KOPT-K1 (cell line): Measurements from ENCODE around the gene CHMP1A.
"Not testable (repeated sequence)": the region's sequence is repeated elsewhere in the genome, so short reads cannot be mapped to it uniquely, and the experiment has no call there.

Source experiments
- H3K27ac ChIP-seq: fragments of 200-600 bp; sonication (generic); 2 replicates; pipeline ENCODE4 v1.5.1; 2016; ENCODE audit warnings: antibody characterized with exemption, mild to moderate bottlenecking, low read depth, low read length; ENCODE audit not compliant: poor library complexity, severe bottlenecking
- H3K36me3 ChIP-seq: fragments of 200-600 bp; sonication (generic); 2 replicates; pipeline ENCODE4 v1.5.1; 2017; ENCODE audit warnings: antibody characterized with exemption, mild to moderate bottlenecking, low read length, moderate library complexity; ENCODE audit not compliant: insufficient read depth
- H3K9me3 ChIP-seq: fragments of 200-600 bp; sonication (generic); 2 replicates; pipeline ENCODE4 v1.5.1; 2017; ENCODE audit warnings: antibody characterized with exemption, low read length, mild to moderate bottlenecking; ENCODE audit not compliant: insufficient read depth, poor library complexity, severe bottlenecking

The CHMP1A gene

DNA sequence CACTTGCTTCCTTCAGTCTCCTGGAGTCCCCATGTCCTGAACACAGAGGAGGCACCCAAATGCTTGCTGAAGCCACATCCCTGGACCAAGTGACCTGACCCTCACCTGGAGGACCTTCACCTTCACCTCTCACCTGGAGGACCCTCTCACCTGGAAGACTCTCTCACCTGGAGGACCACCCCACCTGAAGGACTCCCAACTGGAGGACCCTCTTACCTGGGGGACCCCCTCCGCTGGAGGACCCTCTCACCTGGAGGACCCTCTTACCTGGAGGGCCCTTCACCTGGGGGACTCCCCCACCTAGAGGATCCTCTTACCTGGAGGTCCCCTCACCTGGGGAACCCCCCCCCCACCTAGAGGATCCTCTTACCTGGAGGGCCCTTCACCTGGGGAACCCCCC, 28.4 kb upstream of the CHMP1A start:
- Histone ChIP-seq H3K36me3 (peaks cover 28% of the 10 kb centered on the region), H3K9me3 (peaks cover 16% of the 10 kb centered on the region), H3K27ac (no peak overlapping the region)

GRCh38 chr16:89678258-89678657, 20.8 kb upstream of the CHMP1A start:
- H3K9me3 ChIP-seq: peaks cover 30% of the 10 kb centered on the region
- no peaks in the 10 kb centered on the region; the same call in 1 of the 2 replicates for H3K36me3 ChIP-seq
- H3K27ac ChIP-seq: no peak overlapping the region

GRCh38 chr16:89672177-89672941, 14.9 kb upstream of the CHMP1A start:
- Histone ChIP-seq H3K36me3 (peaks cover 4% of the 10 kb centered on the region; the same call in 1 of the 2 replicates), H3K9me3 (peaks cover 8% of the 10 kb centered on the region), H3K27ac (no peak overlapping the region)

- not testable (repeated sequence) for H3K36me3 ChIP-seq
Measured at GRCh38 chr16:89671565-89671964, 14.1 kb upstream of the CHMP1A start.

DNA sequence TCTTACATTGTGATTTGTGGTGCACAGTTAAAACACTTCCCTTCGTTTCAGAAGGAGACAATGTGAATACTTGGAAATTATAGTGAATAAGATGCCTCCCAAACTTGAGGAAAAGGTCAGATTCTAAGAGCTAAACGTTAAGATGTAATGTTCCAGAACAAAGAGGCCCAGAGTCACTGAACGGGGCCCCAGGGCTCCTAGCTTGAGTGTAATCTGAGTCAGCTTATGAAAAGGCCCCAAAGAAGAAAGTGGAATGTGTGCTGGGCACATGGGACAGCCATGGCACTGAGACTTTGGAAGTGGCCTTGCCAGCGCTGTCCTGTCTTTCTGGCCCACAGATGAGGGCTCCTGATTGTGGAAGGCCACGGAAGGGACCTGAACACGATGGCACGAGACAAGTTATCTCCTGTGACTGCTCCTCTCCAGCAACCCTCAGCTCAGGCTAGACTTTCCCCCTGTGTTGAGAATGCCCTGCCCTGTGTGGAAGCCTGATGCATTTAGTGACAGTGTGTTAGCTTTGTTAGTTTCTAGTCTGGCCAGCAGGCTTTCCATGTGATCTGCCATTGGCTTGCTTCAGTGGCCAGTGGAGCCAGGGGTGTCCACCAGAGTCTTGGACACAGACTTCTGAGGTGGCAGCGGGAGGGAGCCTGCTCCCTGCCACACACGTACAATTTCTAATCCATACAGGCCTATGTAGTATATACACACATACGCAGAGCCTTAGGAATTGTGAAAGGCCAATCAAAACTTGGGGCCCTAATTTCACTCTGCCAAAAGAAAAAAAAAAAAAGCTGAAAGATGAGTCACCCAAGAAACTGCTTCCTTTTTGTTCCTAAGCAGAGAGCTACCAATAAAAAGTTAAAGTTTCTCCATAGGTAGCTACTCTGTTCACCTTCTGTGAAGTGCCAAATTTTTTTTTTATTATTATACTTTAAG, 13.3 kb upstream of the CHMP1A start:
- Histone ChIP-seq H3K27ac (no peak overlapping the region), H3K9me3 (peaks cover 10% of the 10 kb centered on the region), H3K36me3 (peaks cover 4% of the 10 kb centered on the region; the same call in 1 of the 2 replicates)

More at GRCh38 chr16:89671565-89671964, 14.1 kb upstream of the CHMP1A start:
- not testable (repeated sequence) for H3K9me3 ChIP-seq, H3K27ac ChIP-seq

DNA sequence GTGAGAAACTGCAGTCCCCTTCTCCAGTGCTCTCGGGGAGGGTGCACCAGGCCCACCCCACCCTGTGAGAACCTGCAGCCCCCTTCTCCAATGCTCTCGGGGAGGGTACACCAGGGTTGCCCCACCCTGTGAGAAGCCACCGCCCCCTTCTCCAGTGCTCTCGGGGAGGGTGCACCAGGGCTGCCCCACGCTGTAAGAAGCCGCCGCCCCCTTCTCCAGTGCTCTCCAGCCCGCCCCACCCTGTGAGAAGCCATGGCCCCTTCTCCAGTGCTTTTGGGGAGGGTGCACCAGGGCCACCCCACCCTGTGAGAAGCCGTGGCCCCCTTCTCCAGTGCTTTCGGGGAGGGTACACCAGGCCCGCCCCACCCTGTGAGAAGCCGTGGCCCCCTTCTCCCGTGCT, 12.2 kb upstream of the CHMP1A start:
- H3K9me3 ChIP-seq: peaks cover 10% of the 10 kb centered on the region
- H3K27ac ChIP-seq: no peak overlapping the region

GRCh38 chr16:89668790-89669158, 11.3 kb upstream of the CHMP1A start:
- Histone ChIP-seq H3K27ac (no peak overlapping the region), H3K9me3 (peaks cover 10% of the 10 kb centered on the region), H3K36me3 (peaks cover 18% of the 10 kb centered on the region)

More for the DNA sequence above, 12.2 kb upstream of the CHMP1A start:
- H3K36me3 ChIP-seq: peaks cover 8% of the 10 kb centered on the region; the same call in 1 of the 2 replicates

DNA sequence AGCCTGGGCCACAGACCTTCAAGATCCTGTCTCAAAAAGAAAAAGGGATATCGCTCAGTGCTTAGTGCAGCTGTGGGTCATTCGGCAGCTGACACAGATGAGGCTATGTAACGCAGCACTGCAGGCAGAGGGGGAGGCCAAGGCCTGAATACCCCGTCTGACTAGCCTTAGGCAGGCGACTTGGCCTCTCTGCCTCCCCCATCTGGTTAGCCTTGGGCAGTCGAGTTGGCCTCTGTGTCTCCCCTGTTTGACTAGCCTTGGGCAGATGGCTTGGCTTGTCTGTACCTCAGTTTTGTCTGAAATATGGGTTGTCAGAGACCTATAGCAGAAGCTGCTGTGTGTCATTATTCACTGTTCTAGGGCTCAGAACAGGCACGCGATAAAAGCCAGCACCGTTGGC, 10.1 kb upstream of the CHMP1A start:
- Histone ChIP-seq H3K9me3 (peaks cover 10% of the 10 kb centered on the region), H3K27ac (no peak overlapping the region), H3K36me3 (peaks cover 29% of the 10 kb centered on the region)

GRCh38 chr16:89667000-89667399, 9.5 kb upstream of the CHMP1A start:
- H3K27ac ChIP-seq: not testable (repeated sequence)
- Histone ChIP-seq H3K36me3 (peaks cover 33% of the 10 kb centered on the region), H3K9me3 (peaks cover 10% of the 10 kb centered on the region)

DNA sequence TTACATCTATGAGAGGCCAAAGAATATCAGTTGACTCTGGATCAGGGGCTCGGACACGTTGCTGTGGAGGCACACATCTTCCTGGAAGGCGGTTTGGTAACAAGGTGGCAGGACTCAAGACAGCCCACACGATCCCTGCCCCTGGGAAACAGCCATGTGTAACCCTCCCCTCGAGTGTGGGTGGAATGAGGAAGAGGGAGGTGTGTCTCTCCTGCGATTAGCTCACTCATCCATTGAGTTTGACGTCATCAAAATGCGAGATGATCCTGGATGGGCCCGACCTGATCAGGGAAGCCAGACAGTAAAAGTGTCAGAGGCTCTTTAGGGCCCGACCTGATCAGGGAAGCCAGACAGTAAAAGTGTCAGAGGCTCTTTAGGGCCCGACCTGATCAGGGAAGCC, 6.7 kb upstream of the CHMP1A start:
- not testable (repeated sequence) for H3K27ac ChIP-seq
- Histone ChIP-seq H3K9me3 (peaks cover 10% of the 10 kb centered on the region), H3K36me3 (peaks cover 58% of the 10 kb centered on the region)

DNA sequence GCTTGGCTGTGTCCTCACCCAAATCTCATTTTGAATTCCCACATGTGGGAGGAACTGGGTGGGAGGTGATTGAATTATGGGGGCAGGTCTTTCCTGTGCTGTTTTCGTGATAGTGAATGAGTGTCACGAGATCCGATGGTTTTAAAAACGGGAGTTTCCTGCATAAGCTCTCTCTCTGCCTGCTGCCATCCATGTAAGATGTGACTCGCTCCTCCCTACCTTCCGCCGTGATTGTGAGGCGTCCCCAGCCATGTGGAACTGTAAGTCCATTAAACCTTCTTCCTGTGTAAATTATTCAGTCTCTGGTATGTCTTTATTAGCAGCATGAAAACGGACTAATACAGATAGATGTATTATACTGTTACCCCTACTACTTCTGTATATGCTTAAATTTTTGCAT, 3.7 kb upstream of the CHMP1A start:
- no peak overlapping the region for H3K27ac ChIP-seq
- peaks cover 56% of the 10 kb centered on the region for H3K36me3 ChIP-seq
- peaks cover 2% of the 10 kb centered on the region for H3K9me3 ChIP-seq

- Histone ChIP-seq H3K27ac (no peak overlapping the region), H3K9me3 (no peaks in the 10 kb centered on the region), H3K36me3 (peaks cover 59% of the 10 kb centered on the region)
Measured at GRCh38 chr16:89660146-89660545, 2.6 kb upstream of the CHMP1A start.

GRCh38 chr16:89658221-89658879, 842 bp upstream of the CHMP1A start:
- H3K9me3 ChIP-seq: no peaks in the 10 kb centered on the region
- H3K27ac ChIP-seq: peak overlapping the region; percentile 79
- peaks cover 55% of the 10 kb centered on the region for H3K36me3 ChIP-seq

DNA sequence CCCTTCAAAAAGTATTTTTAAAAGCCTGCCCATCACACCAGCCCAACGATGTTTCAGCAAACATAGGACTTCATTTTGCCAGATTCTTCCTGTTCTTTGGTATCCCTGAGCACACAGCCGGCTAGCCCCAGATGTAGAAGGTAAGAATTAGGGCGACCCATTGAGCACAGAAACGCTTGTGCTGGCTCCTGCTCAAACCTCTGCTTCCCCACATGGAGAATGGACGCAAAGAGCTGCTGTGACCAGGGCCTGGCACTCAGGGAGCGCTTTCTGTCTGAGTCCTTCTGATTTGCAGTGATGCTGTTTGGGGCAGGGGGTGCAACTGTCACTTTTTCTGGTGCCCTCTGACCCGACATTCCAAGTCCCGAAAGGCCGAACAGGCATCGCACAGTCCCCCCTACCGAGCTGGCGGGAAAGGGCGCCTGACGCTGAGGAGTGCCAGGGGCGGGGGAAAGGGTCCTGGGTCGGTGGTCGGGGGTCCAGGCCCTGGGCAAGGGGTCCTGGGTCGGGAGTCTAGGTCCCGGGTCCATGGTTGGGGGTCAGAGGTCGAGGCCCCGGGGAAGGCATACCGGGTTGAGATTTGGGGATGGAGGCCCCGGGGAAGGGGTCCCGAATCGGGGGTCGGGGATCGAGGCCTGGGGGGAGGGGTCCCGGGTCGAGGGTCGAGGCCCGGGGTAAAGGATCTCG, 930 bp downstream of the CHMP1A start:
- Histone ChIP-seq H3K27ac (peak overlapping the region; percentile 79), H3K9me3 (no peaks in the 10 kb centered on the region), H3K36me3 (peaks cover 52% of the 10 kb centered on the region)
